Endothelial cell of umbilical vein (primary cell): ENCODE measurements around the gene FKRP. TPM values are rescaled to one million over a fixed set of nuclear protein-coding genes. Genes with fewer than 3 reads are reported as not detected.
"Not testable (repeated sequence)": the region's sequence is repeated elsewhere in the genome, so short reads cannot be mapped to it uniquely, and the experiment has no call there.

Experiments
- BruUV-seq: library from RNA; stranded (reverse); fragments of 400-500 nt; replicated peaks from 2 replicates; lab custom pipeline; 2021; lab: Mats Ljungman, UMichigan
- CTCF ChIA-PET: fragments of 300-600, 350-600 bp; sonication (Branson Sonifier 250); formaldehyde crosslinking; loops from one replicate; lab custom pipeline; 2021; ENCODE audit warnings: antibody characterized with exemption, inconsistent platforms; lab: Charles Lee
- POLR2A ChIA-PET: fragments of 300-600, 350-600 bp; sonication (Branson Sonifier 250); formaldehyde crosslinking; loops from one replicate; lab custom pipeline; 2021; ENCODE audit warnings: antibody characterized with exemption, inconsistent platforms; lab: Charles Lee
- DNase-seq: peaks from one replicate; pipeline ENCODE4 v3.0.0-alpha.2; 2011; ENCODE audit warnings: low read depth, low spot score
- FAIRE-seq: peaks from 2 replicates; lab custom pipeline; 2011; peaks lifted over from hg19 to GRCh38; lab: Jason Lieb, UNC
- H2AFZ ChIP-seq: 2 replicates; pipeline ENCODE4 v1.6.0; 2012; ENCODE audit warnings: low read depth, low read length, control low read depth, inconsistent platforms
- H3K27ac ChIP-seq: 2 replicates; pipeline ENCODE4 v1.5.1; 2011; ENCODE audit warnings: low read depth, mild to moderate bottlenecking, control low read depth, low read length, moderate library complexity; ENCODE audit not compliant: insufficient read depth
- H3K27me3 ChIP-seq, 2 experiments: 2 replicates each; pipeline versions ENCODE4 v1.6.0 to v1.6.1; 2011; ENCODE audit warnings: low read length in 2 of 2, mixed read lengths in 1 of 2; ENCODE audit not compliant: control insufficient read depth in 2 of 2, insufficient read depth in 2 of 2
- H3K36me3 ChIP-seq, 2 experiments: 2 replicates in 1 of 2; 3 replicates in 1 of 2; pipeline ENCODE4 v1.5.1; 2011; ENCODE audit warnings: low read length in 2 of 2, mild to moderate bottlenecking in 1 of 2, moderate library complexity in 1 of 2; ENCODE audit not compliant: control insufficient read depth in 2 of 2, insufficient read depth in 2 of 2; ENCODE audit errors: extremely low read depth in 1 of 2
- H3K4me1 ChIP-seq: 3 replicates; pipeline ENCODE4 v1.5.1; 2011; ENCODE audit warnings: mild to moderate bottlenecking, low read length; ENCODE audit not compliant: control insufficient read depth, insufficient read depth; ENCODE audit errors: extremely low read depth
- H3K4me2 ChIP-seq: 2 replicates; pipeline ENCODE4 v1.6.1; 2011; ENCODE audit warnings: low read length, control low read depth, mixed read lengths; ENCODE audit not compliant: insufficient read depth
- H3K4me3 ChIP-seq, 3 experiments: fragments of 200-600 bp in 1 of 3; sonication (generic), shearing (Covaris generic) in 1 of 3; replicated peaks in 1 of 3; 2 replicates each; pipeline ENCODE4 v1.5.1; 2011 to 2016; ENCODE audit warnings: control low read depth in 3 of 3, low read length in 3 of 3, mild to moderate bottlenecking in 2 of 3, inconsistent platforms in 1 of 3, low read depth in 1 of 3, moderate library complexity in 1 of 3; ENCODE audit not compliant: insufficient read depth in 1 of 3
- H3K79me2 ChIP-seq: 2 replicates; pipeline ENCODE4 v1.6.0; 2012; ENCODE audit warnings: low read length, inconsistent platforms; ENCODE audit not compliant: control insufficient read depth, insufficient read depth
- H3K9ac ChIP-seq: replicated peaks from 2 replicates; pipeline ENCODE3; 2011; ENCODE audit warnings: low read length, control low read depth; ENCODE audit not compliant: insufficient read depth; ENCODE audit errors: extremely low read depth
- H3K9me1 ChIP-seq: replicated peaks from 3 replicates; pipeline ENCODE4 v1.6.0; 2011; ENCODE audit warnings: mild to moderate bottlenecking, low read length; ENCODE audit not compliant: control insufficient read depth, insufficient read depth; ENCODE audit errors: extremely low read depth
- H3K9me3 ChIP-seq: replicated peaks from 2 replicates; pipeline ENCODE4 v1.5.1; 2012; ENCODE audit warnings: low read length, inconsistent platforms; ENCODE audit not compliant: control insufficient read depth, insufficient read depth
- H4K20me1 ChIP-seq: replicated peaks from 2 replicates; pipeline ENCODE3; 2011; ENCODE audit warnings: mild to moderate bottlenecking, low read length; ENCODE audit not compliant: control insufficient read depth, insufficient read depth; ENCODE audit errors: extremely low read depth
- POLR2AphosphoS5 ChIP-seq: IDR thresholded peaks from 2 replicates; pipeline ENCODE4 v1.6.1; 2012; ENCODE audit warnings: low read depth, mild to moderate bottlenecking, control low read depth, low read length, moderate library complexity; ENCODE audit not compliant: insufficient read depth
- dilution Hi-C: fragments of 300-500 bp; cut with MboI; formaldehyde crosslinking; loops from one replicate; pipeline ENCODE4 v1.15.0; 2019; ENCODE audit warnings: low sequenced_read_pairs; ENCODE audit not compliant: extremely low pct_ligation_motif_present
- intact Hi-C: fragments of 100-400 bp; cut with micrococcal nuclease; formaldehyde crosslinking; loops from one replicate; pipeline ENCODE4 v1.10.0; 2022
- polyA plus RNA-seq, 4 experiments: library from polyadenylated mRNA; depleted of rRNA in 3 of 4; stranded (reverse) in 3 of 4; unstranded in 1 of 4; fragments of >200 nt; gene quantifications; 2 replicates each; pipeline versions ENCODE4 v1.2.1 to v1.2.3, GENCODE V29; 2011 to 2012; ENCODE audit warnings: missing spikeins in 1 of 4
- total RNA-seq: library from RNA; stranded (reverse); gene quantifications from 2 replicates; pipeline ENCODE4 v1.2.3, GENCODE V29; 2021

The FKRP gene
- total and polyA plus RNA-seq, 2 donors (not counting 3 experiments of a cell fraction or from before 2014, with no cell fraction given): 31.5 to 32.8 TPM

DNA sequence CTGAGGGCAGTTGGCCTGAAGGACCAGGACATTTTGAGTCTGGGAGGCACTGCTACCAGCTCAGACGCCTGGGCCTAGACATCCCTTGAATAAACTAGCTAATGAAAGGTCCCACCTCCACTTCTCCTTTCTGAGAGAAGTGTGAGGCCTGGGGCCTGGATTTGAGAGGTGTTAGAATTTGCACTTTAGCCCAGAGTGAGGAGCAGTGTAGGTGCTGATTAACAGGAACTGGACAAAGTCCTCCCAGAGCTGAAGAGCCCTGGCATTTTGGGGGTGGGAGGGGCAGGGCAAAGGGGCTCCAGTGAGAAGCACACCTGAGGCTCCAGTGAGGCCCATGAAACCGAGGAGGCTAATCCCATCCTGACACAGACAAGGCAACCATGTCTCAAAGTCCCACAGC is 57.7 kb downstream of the FKRP start:
- Histone ChIP-seq H3K27ac (no peak overlapping the region), H3K36me3 (no peaks in the 10 kb centered on the region), H3K9me3 (no peaks in the 10 kb centered on the region), H3K4me2 (no peak overlapping the region), H4K20me1 (no peaks in the 10 kb centered on the region), H3K4me3 (no peak overlapping the region), H3K4me1 (no peaks in the 10 kb centered on the region), H2AFZ (no peak overlapping the region), H3K27me3 (no peaks in the 10 kb centered on the region), H3K9me1 (no peaks in the 10 kb centered on the region), H3K9ac (no peak overlapping the region), H3K79me2 (no peaks in the 10 kb centered on the region)
- CTCF ChIA-PET: no interaction called here
- dilution Hi-C loops (no loop called here), intact Hi-C loops (no loop called here)
- no TSS peak for BruUV-seq
- TF ChIP-seq POLR2AphosphoS5: no peak
- POLR2A ChIA-PET: no interaction called here
- no peak for FAIRE-seq
- no peak for DNase-seq

DNA sequence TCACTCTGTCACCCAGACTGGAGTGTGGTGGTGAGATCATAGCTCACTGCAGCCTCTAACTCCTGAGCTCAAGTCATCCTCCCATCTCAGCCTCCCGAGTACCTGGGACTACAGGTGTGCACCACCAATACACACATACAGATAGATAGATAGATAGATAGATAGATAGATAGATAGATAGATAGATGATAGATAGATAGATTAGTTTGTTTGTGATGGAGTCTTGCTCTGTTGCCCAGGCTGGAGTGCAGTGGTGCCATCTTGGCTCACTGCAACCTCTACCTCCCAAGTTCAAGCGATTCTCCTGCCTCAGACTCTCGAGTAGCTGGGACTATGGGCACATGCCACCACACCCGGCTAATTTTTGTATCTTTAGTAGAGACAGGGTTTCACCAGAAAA is 58.6 kb downstream of the FKRP start:
- H3K27ac ChIP-seq, H3K27me3 ChIP-seq, POLR2A ChIA-PET, BruUV-seq, H2AFZ ChIP-seq, H3K36me3 ChIP-seq, DNase-seq, H3K4me3 ChIP-seq, FAIRE-seq, H3K79me2 ChIP-seq, H3K4me2 ChIP-seq, H4K20me1 ChIP-seq, H3K4me1 ChIP-seq, H3K9me1 ChIP-seq, H3K9me3 ChIP-seq, intact Hi-C loops, H3K9ac ChIP-seq, dilution Hi-C loops: not testable (repeated sequence)
- CTCF ChIA-PET: interaction anchor here (0.9 to 2.1 kb wide), 5 partner anchors 16 to 208 kb away, joined by 3 to 8 read pairs (median 3); no protein-coding TSS in a partner anchor
